ENCODE measurements around the gene CHIC2.

The CHIC2 gene

GRCh38 chr4:53961351-53961750 lies 103.1 kb downstream of the CHIC2 start:
- DNase-seq (ENCODE audit: insufficient read length, low spot score) = no peak
- no peak for FAIRE-seq

DNA sequence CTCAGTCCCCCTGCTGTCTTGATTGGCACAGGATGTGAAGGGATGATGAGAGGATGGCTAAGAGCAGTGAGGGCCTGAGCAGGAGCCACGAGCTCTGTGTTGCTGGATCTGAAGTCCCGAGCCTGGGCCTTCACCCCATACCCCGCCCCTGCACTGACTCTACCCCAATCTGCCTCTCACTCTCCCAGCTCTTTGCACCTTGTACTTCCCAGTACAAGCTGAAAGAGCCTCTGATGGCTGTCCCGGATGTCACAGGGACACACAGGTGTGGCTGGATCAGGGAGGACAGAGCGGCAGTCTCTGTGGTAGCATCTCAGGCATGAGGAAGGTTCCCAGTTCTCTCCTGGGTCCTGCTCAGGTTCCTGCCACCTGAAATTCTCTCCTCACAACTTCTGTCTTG lies 103.6 kb downstream of the CHIC2 start:
- FAIRE-seq (no peak), DNase-seq (ENCODE audit: insufficient read length, low spot score) (no peak)
